SJCRH30 (cell line): ENCODE results near the gene DEPDC7. TPM values are rescaled to one million over a fixed set of nuclear protein-coding genes. Genes with fewer than 3 reads are reported as not detected.

Experiments
- DNase-seq, 2 experiments: peaks; one replicate each; pipeline ENCODE4 v3.0.0-alpha.2; 2015 to 2020
- H3K27ac ChIP-seq: fragments of 250-450 bp; sonication (Bioruptor Pico); 2 replicates; pipeline ENCODE4 v1.5.1; 2020; ENCODE audit warnings: mild to moderate bottlenecking, moderate library complexity
- H3K27me3 ChIP-seq: fragments of 250-450 bp; sonication (Bioruptor Pico); 2 replicates; pipeline ENCODE4 v1.5.1; 2020; ENCODE audit warnings: mild to moderate bottlenecking, moderate library complexity
- H3K36me3 ChIP-seq: fragments of 250-450 bp; sonication (Bioruptor Pico); 2 replicates; pipeline ENCODE4 v1.5.1; 2020; ENCODE audit warnings: mild to moderate bottlenecking, moderate library complexity
- H3K4me1 ChIP-seq: fragments of 250-450 bp; sonication (Bioruptor Pico); 2 replicates; pipeline ENCODE4 v1.5.1; 2020; ENCODE audit warnings: mild to moderate bottlenecking, moderate library complexity
- H3K4me3 ChIP-seq: fragments of 250-450 bp; sonication (Bioruptor Pico); 2 replicates; pipeline ENCODE4 v1.5.1; 2020; ENCODE audit warnings: mild to moderate bottlenecking, moderate library complexity
- H3K9me3 ChIP-seq: fragments of 250-450 bp; sonication (Bioruptor Pico); replicated peaks from 2 replicates; pipeline ENCODE4 v1.5.1; 2020; ENCODE audit warnings: mild to moderate bottlenecking, moderate library complexity
- total RNA-seq: library from RNA; depleted of rRNA; stranded (reverse); fragments of >200 nt; shearing (Covaris generic); gene quantifications from 2 replicates; pipeline ENCODE4 v1.2.3, GENCODE V29; 2014; rRNA removed

DEPDC7 gene
- total RNA-seq, 1 experiment from 2014 or later = 21.8 TPM

- no peaks in the 10 kb centered on the region for H3K27me3 ChIP-seq
- no peak overlapping the region for H3K4me3 ChIP-seq
- peaks cover 9% of the 10 kb centered on the region for H3K4me1 ChIP-seq
- H3K9me3 ChIP-seq = no peaks in the 10 kb centered on the region
- H3K27ac ChIP-seq = no peak overlapping the region
- no peak for DNase-seq
- peaks cover 16% of the 10 kb centered on the region for H3K36me3 ChIP-seq
Measured at GRCh38 chr11:33062137-33062536, 46.5 kb downstream of the DEPDC7 start.

- H3K4me1 ChIP-seq = peaks cover 9% of the 10 kb centered on the region
- no peak overlapping the region for H3K27ac ChIP-seq
- H3K27me3 ChIP-seq = no peaks in the 10 kb centered on the region
- H3K9me3 ChIP-seq = no peaks in the 10 kb centered on the region
- H3K36me3 ChIP-seq = peaks cover 9% of the 10 kb centered on the region
- no peak overlapping the region for H3K4me3 ChIP-seq
- DNase-seq = no peak
Measured at GRCh38 chr11:33063326-33063881, 47.7 kb downstream of the DEPDC7 start.

GRCh38 chr11:33064033-33064825, 48.6 kb downstream of the DEPDC7 start:
- DNase-seq = no peak
- Histone ChIP-seq H3K36me3 (peaks cover 5% of the 10 kb centered on the region), H3K4me1 (peaks cover 9% of the 10 kb centered on the region)

GRCh38 chr11:33064866-33065265, 49.2 kb downstream of the DEPDC7 start:
- Histone ChIP-seq H3K4me1 (peaks cover 9% of the 10 kb centered on the region), H3K27me3 (no peaks in the 10 kb centered on the region), H3K36me3 (peaks cover 5% of the 10 kb centered on the region), H3K9me3 (no peaks in the 10 kb centered on the region), H3K4me3 (no peak overlapping the region), H3K27ac (no peak overlapping the region)
- DNase-seq = no peak

More at GRCh38 chr11:33064033-33064825, 48.6 kb downstream of the DEPDC7 start:
- no peaks in the 10 kb centered on the region for H3K9me3 ChIP-seq
- no peaks in the 10 kb centered on the region for H3K27me3 ChIP-seq
- no peak overlapping the region for H3K4me3 ChIP-seq
- no peak overlapping the region for H3K27ac ChIP-seq

GRCh38 chr11:33065445-33066178, 49.9 kb downstream of the DEPDC7 start:
- peak; percentile 53 to 72 for DNase-seq

GRCh38 chr11:33067294-33067693, 51.6 kb downstream of the DEPDC7 start:
- DNase-seq = no peak
- H3K27me3 ChIP-seq = no peaks in the 10 kb centered on the region
- peaks cover 4% of the 10 kb centered on the region for H3K36me3 ChIP-seq
- no peaks in the 10 kb centered on the region for H3K9me3 ChIP-seq
- no peak overlapping the region for H3K27ac ChIP-seq
- H3K4me1 ChIP-seq = no peaks in the 10 kb centered on the region
- H3K4me3 ChIP-seq = no peak overlapping the region

More at GRCh38 chr11:33065445-33066178, 49.9 kb downstream of the DEPDC7 start:
- Histone ChIP-seq H3K36me3 (peaks cover 5% of the 10 kb centered on the region), H3K27me3 (no peaks in the 10 kb centered on the region), H3K27ac (no peak overlapping the region), H3K9me3 (no peaks in the 10 kb centered on the region), H3K4me1 (peaks cover 1% of the 10 kb centered on the region), H3K4me3 (no peak overlapping the region)

- Histone ChIP-seq H3K27me3 (no peaks in the 10 kb centered on the region), H3K4me1 (no peaks in the 10 kb centered on the region), H3K4me3 (no peak overlapping the region), H3K27ac (no peak overlapping the region), H3K9me3 (no peaks in the 10 kb centered on the region), H3K36me3 (peaks cover 5% of the 10 kb centered on the region)
- DNase-seq = no peak
Measured at GRCh38 chr11:33068611-33069340, 53.1 kb downstream of the DEPDC7 start.

GRCh38 chr11:33072465-33072864, 56.8 kb downstream of the DEPDC7 start:
- Histone ChIP-seq H3K27ac (no peak overlapping the region), H3K27me3 (no peaks in the 10 kb centered on the region), H3K36me3 (peaks cover 24% of the 10 kb centered on the region), H3K4me1 (no peaks in the 10 kb centered on the region), H3K9me3 (no peaks in the 10 kb centered on the region), H3K4me3 (no peak overlapping the region)
- no peak for DNase-seq

Other genes with a start within 250 kb of the DEPDC7 start
- 0.02 TPM in 1 of 2 replicates, not detected in the other for gene CCDC73, start 221.2 kb upstream of the DEPDC7 start, total RNA-seq
- gene PRRG4, start 186.0 kb upstream of the DEPDC7 start, total RNA-seq = not detected in 2 replicates
- gene QSER1, start 123.1 kb upstream of the DEPDC7 start, total RNA-seq = 47.3 and 51.9 TPM in 2 replicates
- 19.2 and 22.7 TPM in 2 replicates for gene TCP11L1, start 23.7 kb downstream of the DEPDC7 start, total RNA-seq
- gene CSTF3, start 145.6 kb downstream of the DEPDC7 start, total RNA-seq = 42.7 and 56.1 TPM in 2 replicates
- 51.7 and 55.0 TPM in 2 replicates for gene HIPK3, start 241.5 kb downstream of the DEPDC7 start, total RNA-seq